Brain microvascular endothelial cell (primary cell): Measurements from ENCODE around the gene SSTR1.
"Not testable (repeated sequence)": the region's sequence is repeated elsewhere in the genome, so short reads cannot be mapped to it uniquely, and the experiment has no call there.

Experiments
- DNase-seq: peaks from one replicate; pipeline ENCODE4 v3.0.0-alpha.2; 2020
- H3K27ac ChIP-seq: fragments of 250-450 bp; sonication (Bioruptor Pico); 2 replicates; pipeline ENCODE4 v1.5.1; 2020; ENCODE audit warnings: mild to moderate bottlenecking, moderate library complexity
- H3K27me3 ChIP-seq: fragments of 250-450 bp; sonication (Bioruptor Pico); replicated peaks from 2 replicates; pipeline ENCODE4 v1.5.1; 2020; ENCODE audit warnings: mild to moderate bottlenecking
- H3K36me3 ChIP-seq: fragments of 250-450 bp; sonication (Bioruptor Pico); replicated peaks from 2 replicates; pipeline ENCODE4 v1.5.1; 2020; ENCODE audit warnings: mild to moderate bottlenecking
- H3K4me3 ChIP-seq: 2 replicates; pipeline ENCODE4 v1.5.1; 2011; ENCODE audit warnings: low read depth, mild to moderate bottlenecking, control low read depth, low read length, moderate library complexity
- in situ Hi-C: cut with HindIII; loops from 2 replicates; pipeline ENCODE4 v1.10.0; 2017; ENCODE audit warnings: low sequenced_read_pairs, low pct_ligation_motif_present
- TF ChIP-seq, protein P1 (sequence below): IDR thresholded peaks from 2 replicates; pipeline ENCODE4 v1.5.1; 2011; ENCODE audit warnings: low read depth, mild to moderate bottlenecking, moderate library complexity, low read length, control low read depth, inconsistent platforms; ENCODE audit errors: missing control alignments

The SSTR1 gene

DNA sequence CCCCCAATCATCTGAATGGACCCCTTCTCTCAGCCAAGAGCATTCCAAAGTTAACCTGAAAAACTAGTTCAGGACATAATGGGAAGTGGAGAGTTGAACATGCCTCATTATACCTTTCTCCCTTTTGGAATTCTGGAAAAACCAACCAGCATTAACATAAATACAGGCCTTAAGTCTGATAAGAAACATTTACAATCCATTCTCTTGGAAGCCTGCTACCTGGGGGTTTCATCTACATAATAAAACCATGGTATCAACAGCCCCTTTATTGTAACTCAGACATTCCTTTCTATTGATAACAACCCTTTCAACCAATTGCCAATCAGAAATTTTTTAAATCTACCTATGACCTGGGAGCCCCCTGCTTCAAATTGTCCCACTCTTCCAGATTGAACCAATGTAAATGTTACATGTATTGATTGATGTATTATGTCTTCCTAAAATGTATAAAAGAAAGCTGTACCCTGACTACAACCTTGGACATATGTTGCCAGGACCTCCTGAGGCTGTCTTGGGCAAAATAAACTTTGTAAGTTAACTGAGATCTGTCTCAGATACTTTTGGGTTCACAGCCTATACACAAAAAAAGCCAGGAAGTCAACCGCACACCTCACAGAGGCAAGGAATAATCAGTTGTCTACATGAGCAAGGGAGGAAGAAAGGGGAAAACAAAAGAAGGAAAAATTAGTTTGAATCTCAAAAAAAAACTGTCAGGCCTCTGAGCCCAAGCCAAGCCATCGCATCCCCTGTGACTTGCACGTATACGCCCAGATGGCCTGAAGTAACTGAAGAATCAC lies 17.6 kb upstream of the SSTR1 start:
- in situ Hi-C loops: no loop called here
- Histone ChIP-seq H3K27me3 (no peaks in the 10 kb centered on the region), H3K4me3 (no peak overlapping the region), H3K27ac (no peak overlapping the region), H3K36me3 (no peaks in the 10 kb centered on the region)
- DNase-seq: no peak
- TF ChIP-seq, protein P1, sequence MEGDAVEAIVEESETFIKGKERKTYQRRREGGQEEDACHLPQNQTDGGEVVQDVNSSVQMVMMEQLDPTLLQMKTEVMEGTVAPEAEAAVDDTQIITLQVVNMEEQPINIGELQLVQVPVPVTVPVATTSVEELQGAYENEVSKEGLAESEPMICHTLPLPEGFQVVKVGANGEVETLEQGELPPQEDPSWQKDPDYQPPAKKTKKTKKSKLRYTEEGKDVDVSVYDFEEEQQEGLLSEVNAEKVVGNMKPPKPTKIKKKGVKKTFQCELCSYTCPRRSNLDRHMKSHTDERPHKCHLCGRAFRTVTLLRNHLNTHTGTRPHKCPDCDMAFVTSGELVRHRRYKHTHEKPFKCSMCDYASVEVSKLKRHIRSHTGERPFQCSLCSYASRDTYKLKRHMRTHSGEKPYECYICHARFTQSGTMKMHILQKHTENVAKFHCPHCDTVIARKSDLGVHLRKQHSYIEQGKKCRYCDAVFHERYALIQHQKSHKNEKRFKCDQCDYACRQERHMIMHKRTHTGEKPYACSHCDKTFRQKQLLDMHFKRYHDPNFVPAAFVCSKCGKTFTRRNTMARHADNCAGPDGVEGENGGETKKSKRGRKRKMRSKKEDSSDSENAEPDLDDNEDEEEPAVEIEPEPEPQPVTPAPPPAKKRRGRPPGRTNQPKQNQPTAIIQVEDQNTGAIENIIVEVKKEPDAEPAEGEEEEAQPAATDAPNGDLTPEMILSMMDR: no peak

DNA sequence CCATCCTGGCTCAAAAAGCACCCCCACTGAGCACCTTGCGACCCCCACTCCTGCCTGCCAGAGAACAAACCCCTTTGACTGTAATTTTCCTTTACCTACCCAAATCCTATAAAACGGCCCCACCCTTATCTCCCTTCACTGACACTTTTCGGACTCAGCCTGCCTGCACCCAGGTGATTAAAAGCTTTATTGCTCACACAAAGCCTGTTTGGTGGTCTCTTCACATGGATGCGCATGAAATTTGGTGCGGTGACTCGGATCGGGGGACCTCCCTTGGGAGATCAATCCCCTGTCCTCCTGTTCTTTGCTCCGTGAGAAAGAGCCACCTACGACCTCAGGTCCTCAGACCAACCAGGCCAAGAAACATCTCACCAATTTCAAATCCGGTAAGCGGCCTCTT lies 16.9 kb upstream of the SSTR1 start:
- H3K36me3 ChIP-seq, H3K27ac ChIP-seq, H3K27me3 ChIP-seq, in situ Hi-C loops, H3K4me3 ChIP-seq, DNase-seq: not testable (repeated sequence)

DNA sequence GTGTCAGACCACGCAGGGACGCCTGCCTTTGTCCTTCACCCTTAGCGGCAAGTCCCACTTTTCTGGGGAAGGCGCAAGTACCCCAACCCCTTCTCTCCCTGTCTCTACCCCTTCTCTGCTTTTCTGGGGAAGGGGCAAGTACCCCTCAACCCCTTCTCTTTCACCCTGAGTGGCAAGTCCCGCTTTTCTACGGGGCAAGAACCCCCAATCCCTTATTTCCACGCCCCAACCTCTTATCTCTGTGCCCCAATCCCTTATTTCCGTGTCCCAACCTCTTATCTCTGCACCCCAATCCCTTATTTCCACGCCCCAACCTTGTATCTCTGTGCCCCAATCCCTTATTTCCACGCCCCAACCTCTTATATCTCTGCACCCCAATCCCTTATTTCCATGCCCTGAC lies 16.2 kb upstream of the SSTR1 start:
- H3K27me3 ChIP-seq, DNase-seq, in situ Hi-C loops, H3K36me3 ChIP-seq, H3K4me3 ChIP-seq, H3K27ac ChIP-seq: not testable (repeated sequence)

DNA sequence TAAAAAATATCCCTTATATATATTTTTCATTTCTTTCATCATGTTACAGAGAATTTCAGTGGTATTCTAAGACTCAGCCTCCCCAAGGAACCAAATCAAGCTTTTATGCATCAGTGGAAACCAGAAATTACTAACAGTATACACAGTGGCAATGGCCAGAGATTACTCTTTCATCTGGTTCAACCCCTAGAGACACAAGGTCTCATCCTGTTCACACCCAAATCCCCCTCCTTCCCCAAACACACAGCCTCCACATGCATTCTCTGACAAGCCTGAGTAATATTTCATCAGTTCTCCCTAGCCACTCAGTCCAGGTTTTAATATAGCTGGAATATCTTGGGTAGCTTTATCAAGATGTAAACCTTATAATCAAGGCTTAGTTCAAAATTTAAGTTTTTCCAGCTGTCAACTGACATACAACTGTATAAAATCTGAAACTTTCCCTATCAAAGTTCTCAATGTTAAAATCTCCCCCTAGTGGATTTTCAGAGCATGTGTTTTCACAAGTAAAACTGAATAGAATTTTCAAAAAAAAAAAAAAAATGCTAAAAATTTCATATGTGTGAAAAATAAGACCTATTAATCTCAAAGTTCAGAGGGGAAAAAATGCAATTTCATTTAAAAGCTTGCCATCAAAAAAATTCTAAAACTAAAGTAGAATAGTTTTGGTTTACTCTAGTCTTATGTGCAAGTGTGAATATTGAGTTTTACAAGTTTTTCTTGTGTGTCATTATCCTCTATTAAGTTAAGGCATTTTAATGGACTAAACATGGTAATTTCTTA lies 10.5 kb upstream of the SSTR1 start:
- DNase-seq: no peak
- no peaks in the 10 kb centered on the region for H3K36me3 ChIP-seq
- no peak overlapping the region for H3K4me3 ChIP-seq
- no peak overlapping the region for H3K27ac ChIP-seq
- H3K27me3 ChIP-seq: no peaks in the 10 kb centered on the region
- TF ChIP-seq, protein P1: no peak
- in situ Hi-C loops: no loop called here

DNA sequence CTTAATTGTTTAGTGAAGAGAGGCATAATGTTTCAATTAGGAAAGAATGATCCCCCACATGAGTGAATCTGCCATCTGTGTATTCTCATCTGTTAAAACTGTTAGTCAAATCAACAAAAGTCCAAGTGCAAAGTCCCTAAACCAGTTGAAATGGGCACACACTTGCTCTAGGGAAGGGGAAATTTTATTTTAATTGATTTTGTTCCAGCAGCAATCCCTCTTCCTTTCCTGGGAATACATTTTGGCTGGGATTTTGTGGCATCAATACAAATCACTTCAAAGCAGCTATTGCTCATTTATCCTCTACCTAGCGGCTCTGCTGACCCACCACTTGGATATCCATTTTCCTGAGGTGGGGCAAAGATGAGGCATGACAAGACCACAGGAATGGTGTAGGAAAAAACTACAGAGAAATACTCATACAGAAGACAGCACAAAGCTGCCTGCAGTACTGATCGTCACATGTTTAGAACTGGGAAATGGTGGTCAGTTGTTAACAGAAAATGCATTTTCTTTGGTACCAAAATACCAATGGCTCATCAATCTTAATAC lies 9.8 kb upstream of the SSTR1 start:
- Histone ChIP-seq H3K27ac (no peak overlapping the region), H3K27me3 (no peaks in the 10 kb centered on the region), H3K36me3 (no peaks in the 10 kb centered on the region), H3K4me3 (no peak overlapping the region)
- TF ChIP-seq, protein P1: no peak
- in situ Hi-C loops: no loop called here
- DNase-seq: no peak

DNA sequence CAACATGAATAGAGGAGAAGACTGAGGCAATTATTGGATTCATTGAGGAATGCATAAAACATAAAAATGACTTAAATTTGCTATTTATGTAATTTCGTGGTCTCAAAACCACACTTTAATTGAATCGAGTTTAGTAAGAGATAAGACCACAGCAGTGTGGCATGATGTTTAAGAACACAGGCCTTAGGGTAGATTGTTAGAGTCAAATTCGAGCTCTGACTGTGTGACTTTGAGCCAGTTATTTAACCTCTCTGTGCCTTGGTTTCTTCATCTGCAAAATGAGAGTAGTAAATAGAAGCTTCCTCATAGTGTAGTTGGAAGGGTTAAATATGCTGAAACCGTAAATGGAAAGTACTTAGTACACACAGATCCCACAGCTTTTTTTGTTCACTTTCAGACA lies 9.3 kb upstream of the SSTR1 start:
- H3K27ac ChIP-seq: no peak overlapping the region
- no peaks in the 10 kb centered on the region for H3K27me3 ChIP-seq
- DNase-seq: no peak
- in situ Hi-C loops: no loop called here
- TF ChIP-seq, protein P1: no peak
- H3K36me3 ChIP-seq: no peaks in the 10 kb centered on the region
- no peak overlapping the region for H3K4me3 ChIP-seq
